ENCODE measurements around the gene MON1A. TPM values are rescaled to one million over a fixed set of nuclear protein-coding genes. Genes with fewer than 3 reads are reported as not detected.

MON1A gene
- total and polyA plus RNA-seq, 2 of the 8 experiments (the other 6 are each of a cell fraction or from before 2014, with no cell fraction given) = 10.3 to 14.1 TPM

- peak overlapping the region; percentile 4; the same call in 1 of the 2 replicates for H2BK15ac ChIP-seq (ENCODE audit: low read length)
- no peak overlapping the region for H3K14ac ChIP-seq (ENCODE audit: insufficient read length)
- no peak overlapping the region for H4K5ac ChIP-seq (ENCODE audit: insufficient read length, low read depth, low read length)
- peaks cover 2 to 9% (median 5%) of the 10 kb centered on the region in 4 experiments; a peak in 5 of 7 replicates for H3K4me1 ChIP-seq (replicated peaks in 1 of 4; ENCODE audit: control insufficient read depth in 3 of 4, insufficient read depth in 4 of 4, low read length in 3 of 4)
- no peaks in the 10 kb centered on the region for H3K23me2 ChIP-seq (ENCODE audit: low read depth, low read length)
- H4K91ac ChIP-seq (replicated peaks; ENCODE audit: insufficient read length, low read length) = no peak overlapping the region
- H3K79me1 ChIP-seq (ENCODE audit: low read depth, low read length) = no peaks in the 10 kb centered on the region
- H2BK5ac ChIP-seq (ENCODE audit: low read depth, low read length) = no peak overlapping the region
- DNase-seq (ENCODE audit: low read depth in 1 of 2, low spot score in 2 of 2) = no peak
- H2BK20ac ChIP-seq (ENCODE audit: low read length) = no peak overlapping the region
- H2BK12ac ChIP-seq (ENCODE audit: low read depth, low read length) = no peak overlapping the region
- H3K9me3 ChIP-seq (ENCODE audit: insufficient read depth in 2 of 2, low read depth in 1 of 2, low read length in 1 of 2) = no peaks in the 10 kb centered on the region
- ChIA-PET CTCF (ENCODE audit: partially characterized antibody) (interaction anchor here (0.7 to 4.4 kb wide), 11 partner anchors 10 to 128 kb away, joined by 3 to 36 read pairs (median 6); partner anchors contain the start of gene INKA1), POLR2A (ENCODE audit: partially characterized antibody) (interaction anchor here (0.7 to 3.1 kb wide), 9 partner anchors 11 to 192 kb away, joined by 3 to 32 read pairs (median 5); partner anchors contain the start of gene RBM6)
- no peak overlapping the region for H3K18ac ChIP-seq (ENCODE audit: extremely low read depth, low read length)
- H3K4me3 ChIP-seq (ENCODE audit: extremely low read depth in 1 of 4, insufficient read depth in 2 of 4, low read depth in 3 of 4, low read length in 4 of 4) = peak overlapping the region in 2 of 4 experiments; percentile 10 to 87; a peak in 4 of 8 replicates
- H2BK120ac ChIP-seq (replicated peaks; ENCODE audit: low read depth, low read length) = no peak overlapping the region
- H3K27me3 ChIP-seq (replicated peaks in 1 of 4; ENCODE audit: control insufficient read depth in 3 of 4, extremely low read depth in 1 of 4, insufficient read depth in 3 of 4, low read length in 3 of 4) = no peaks in the 10 kb centered on the region
- WGBS, 2 experiments (ENCODE audit: extremely low coverage in 1 of 2, insufficient coverage in 1 of 2, insufficient read length in 1 of 2, insufficient replicate concordance in 2 of 2, low coverage in 1 of 2, low lambda C conversion rate in 2 of 2, missing lambda C conversion rate in 1 of 2) = 86% methylated on average over 5 of the region's 5 CpGs; no CpG with 5 or more reads in 1 of the 2 experiments
- FAIRE-seq = no peak
- peak overlapping the region; percentile 33 to 82; a peak in 2 of 4 replicates for H3K4me2 ChIP-seq (ENCODE audit: insufficient read depth in 1 of 2, low read depth in 2 of 2, low read length in 2 of 2)
- no peak overlapping the region for H3K4ac ChIP-seq (replicated peaks; ENCODE audit: insufficient read length, low read depth, low read length)
- no peak overlapping the region for H3K9ac ChIP-seq (replicated peaks in 1 of 4; ENCODE audit: extremely low read depth in 1 of 4, low read depth in 3 of 4, low read length in 3 of 4)
- H2AK5ac ChIP-seq (ENCODE audit: low read depth, low read length) = no peak overlapping the region
- H3K36me3 ChIP-seq (ENCODE audit: control insufficient read depth in 2 of 4, insufficient read depth in 4 of 4, low read length in 3 of 4) = no peaks in the 10 kb centered on the region
- no peak overlapping the region for H3K23ac ChIP-seq (ENCODE audit: insufficient read length)
- no peak overlapping the region for H4K8ac ChIP-seq (ENCODE audit: extremely low read depth, insufficient read depth, low read length)
- H3K79me2 ChIP-seq (ENCODE audit: control insufficient read depth in 1 of 2, insufficient read depth in 2 of 2, low read length in 2 of 2) = no peaks in the 10 kb centered on the region
- no peak overlapping the region for H3K56ac ChIP-seq (replicated peaks; ENCODE audit: insufficient read length, low read depth, low read length)
- no peak overlapping the region for H2AFZ ChIP-seq (ENCODE audit: low read length)
- no peak overlapping the region for H3K27ac ChIP-seq (ENCODE audit: low read depth, low read length)
- H4K20me1 ChIP-seq (replicated peaks in 1 of 2; ENCODE audit: control insufficient read depth in 1 of 2, insufficient read depth in 2 of 2, low read length in 2 of 2) = no peaks in the 10 kb centered on the region
- TF ChIP-seq SP1 (IDR thresholded peaks at IDR 0.05; ENCODE audit: low read depth, low read length) (no peak), FOSL1 (IDR thresholded peaks at IDR 0.05; ENCODE audit: insufficient read depth, low read depth, low read length) (no peak), MAFK (IDR thresholded peaks at IDR 0.05; ENCODE audit: low read depth, low read length) (no peak), KDM5A (IDR thresholded peaks at IDR 0.05; ENCODE audit: low read length) (no peak), KDM1A (IDR thresholded peaks at IDR 0.05; ENCODE audit: borderline replicate concordance, low read length) (no peak), TAF1 (IDR thresholded peaks at IDR 0.05; ENCODE audit: low read depth, low read length) (no peak), SIRT6 (IDR thresholded peaks at IDR 0.05; ENCODE audit: low read length) (no peak), KDM4A (IDR thresholded peaks at IDR 0.05; ENCODE audit: low read depth, low read length, severe bottlenecking) (no peak), CBX8 (IDR thresholded peaks at IDR 0.05; ENCODE audit: borderline replicate concordance, low read depth, low read length) (no peak), EGR1 (IDR thresholded peaks at IDR 0.05; ENCODE audit: borderline replicate concordance, low read depth, low read length) (no peak), SRF (IDR thresholded peaks at IDR 0.05; ENCODE audit: low read depth, low read length) (no peak), CTBP2 (IDR thresholded peaks at IDR 0.05; ENCODE audit: borderline replicate concordance, insufficient read depth, insufficient read length, low read length) (no peak), GTF2F1 (IDR thresholded peaks at IDR 0.05; ENCODE audit: borderline replicate concordance, low read depth, low read length) (no peak), NANOG (IDR thresholded peaks at IDR 0.05; ENCODE audit: insufficient read depth, low read depth, low read length, poor library complexity, severe bottlenecking) (no peak)
Observed at GRCh38 chr3:49928481-49929017, 1.1 kb downstream of the MON1A start.
